Stimulated activated CD4-positive, alpha-beta T cell treated with anti-CD3 and anti-CD28 coated beads, Interleukin-12 subunit alpha, Interleukin-12 subunit beta, amount 100 ng/mL, for 48 hours (primary cell): ENCODE results near the gene CER1.

Source experiments
- DNase-seq, 3 donors: peaks; one replicate each; pipeline ENCODE4 v3.0.0-alpha.2; 2020; ENCODE audit warnings: low read depth in 2 of 3, low spot score in 1 of 3

CER1 gene, protein sequence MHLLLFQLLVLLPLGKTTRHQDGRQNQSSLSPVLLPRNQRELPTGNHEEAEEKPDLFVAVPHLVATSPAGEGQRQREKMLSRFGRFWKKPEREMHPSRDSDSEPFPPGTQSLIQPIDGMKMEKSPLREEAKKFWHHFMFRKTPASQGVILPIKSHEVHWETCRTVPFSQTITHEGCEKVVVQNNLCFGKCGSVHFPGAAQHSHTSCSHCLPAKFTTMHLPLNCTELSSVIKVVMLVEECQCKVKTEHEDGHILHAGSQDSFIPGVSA

DNA sequence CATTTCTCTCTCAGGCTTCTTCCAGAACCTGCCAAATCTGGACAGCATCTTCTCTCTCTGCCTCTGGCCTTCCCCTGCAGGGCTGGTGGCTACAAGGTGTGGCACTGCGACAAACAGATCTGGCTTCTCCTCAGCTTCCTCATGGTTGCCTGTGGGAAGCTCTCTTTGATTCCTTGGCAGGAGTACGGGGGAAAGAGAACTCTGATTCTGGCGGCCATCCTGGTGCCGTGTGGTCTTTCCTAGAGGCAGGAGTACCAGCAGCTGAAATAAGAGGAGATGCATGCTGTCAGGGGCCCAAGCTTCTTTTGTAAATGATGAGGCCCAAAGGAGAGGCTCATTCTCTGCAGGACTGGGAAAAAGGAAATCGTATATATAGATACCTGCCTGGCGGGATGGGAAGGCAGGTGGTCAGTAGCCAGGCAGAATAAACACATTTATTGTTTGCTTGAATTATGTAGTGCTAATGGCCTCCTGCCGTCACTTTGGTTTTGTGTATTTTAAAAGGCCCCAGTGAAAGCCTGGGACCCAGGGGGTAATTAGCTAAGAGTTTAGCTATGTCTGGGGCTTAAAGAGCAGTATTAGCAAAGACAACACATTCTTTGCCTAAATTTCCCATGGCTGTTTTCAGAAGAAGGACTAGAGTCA is at the start of gene CER1:
Gene CER1, minus strand, starts transcription at position 343 of the 645 bp plus-strand sequence. Its CDS starts 61 bp downstream, at position 282.
- no peak for DNase-seq

DNA sequence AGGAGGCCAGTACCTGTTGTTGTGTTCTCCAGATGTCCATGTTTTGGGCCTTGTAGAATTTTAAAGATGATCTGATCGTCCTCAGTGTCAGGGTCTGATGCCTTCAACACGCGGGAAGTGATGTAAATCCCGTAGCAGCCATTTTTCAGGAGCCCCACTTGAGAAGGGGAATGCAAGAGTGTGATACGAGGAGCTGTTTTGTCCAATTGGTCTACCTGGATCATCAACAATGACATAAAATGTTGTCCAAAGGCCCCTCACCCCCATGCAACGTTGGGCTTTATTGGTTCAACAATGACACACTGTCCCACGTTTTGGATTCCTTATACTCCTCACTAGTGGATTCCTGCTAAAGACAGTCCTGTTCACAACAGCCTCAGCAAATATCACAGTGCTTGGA is 48.1 kb upstream of the CER1 start:
- DNase-seq: no peak

DNA sequence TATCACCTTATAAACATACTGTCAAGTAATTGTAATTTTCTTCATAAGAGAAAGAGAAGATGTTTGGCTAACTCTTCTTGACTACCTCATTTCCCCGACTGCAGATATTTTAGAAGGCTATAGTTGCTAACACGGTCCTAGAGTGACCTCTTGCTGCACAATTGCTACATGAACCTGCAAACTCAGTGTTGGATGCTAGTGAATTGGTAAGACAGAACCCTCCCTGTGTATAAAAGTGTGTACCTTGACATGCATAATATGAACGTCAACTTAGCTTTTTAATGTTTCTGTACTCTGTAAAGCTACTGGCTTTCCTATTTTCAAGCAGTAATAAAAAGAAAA is 46.7 kb upstream of the CER1 start:
- DNase-seq: no peak

GRCh38 chr9:14768405-14769229 is 46.1 kb upstream of the CER1 start:
- DNase-seq: peak in 1 of 3 donors; percentile 44

GRCh38 chr9:14766299-14766698 is 43.8 kb upstream of the CER1 start:
- DNase-seq: no peak

- DNase-seq: no peak
Observed at GRCh38 chr9:14761584-14761983, 39.1 kb upstream of the CER1 start.

DNA sequence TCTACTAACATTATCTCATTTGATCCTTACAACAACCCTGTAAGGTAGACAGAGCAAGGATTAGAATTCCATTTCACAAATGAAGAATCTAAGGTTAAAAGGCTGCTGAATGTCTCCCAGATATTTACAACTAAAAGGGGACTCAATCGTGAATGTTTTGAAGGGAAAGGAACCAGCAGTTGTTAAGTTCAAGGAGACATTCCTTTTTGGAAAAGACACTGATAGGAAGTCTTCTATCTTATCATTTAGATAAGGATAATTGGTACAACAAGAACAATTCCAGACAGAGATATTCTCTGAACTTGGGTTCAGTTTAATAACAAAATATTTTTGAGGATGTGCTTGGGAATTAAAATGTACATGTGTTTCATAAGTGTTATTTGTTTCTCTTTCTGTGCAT is 37.5 kb upstream of the CER1 start:
- no peak for DNase-seq

- DNase-seq: no peak
Observed at GRCh38 chr9:14756291-14756690, 33.8 kb upstream of the CER1 start.

- no peak for DNase-seq
Observed at GRCh38 chr9:14752871-14753270, 30.3 kb upstream of the CER1 start.

- DNase-seq: no peak
Observed at GRCh38 chr9:14752271-14752670, 29.7 kb upstream of the CER1 start.

DNA sequence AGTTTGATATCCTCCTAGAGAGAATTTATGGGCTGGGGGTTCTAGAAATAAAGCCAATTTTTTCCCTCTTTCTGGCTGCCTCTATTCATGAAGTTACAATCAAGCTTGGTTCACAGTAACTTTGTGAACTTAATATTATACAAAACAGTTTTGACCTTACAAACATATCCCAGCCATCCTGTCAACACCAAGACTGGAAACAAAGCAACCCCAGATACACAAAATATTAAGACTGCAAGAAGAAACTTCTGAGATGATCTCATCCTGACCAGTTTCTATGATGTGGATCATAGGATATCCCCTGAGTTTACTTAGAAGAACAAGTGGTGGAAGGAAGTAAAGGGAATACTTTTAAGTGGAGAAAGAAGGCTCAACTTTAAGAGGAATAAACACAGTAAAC is 28.3 kb upstream of the CER1 start:
- no peak for DNase-seq

GRCh38 chr9:14749741-14750211 is 27.2 kb upstream of the CER1 start:
- DNase-seq: no peak

GRCh38 chr9:14748373-14748772 is 25.8 kb upstream of the CER1 start:
- no peak for DNase-seq

DNA sequence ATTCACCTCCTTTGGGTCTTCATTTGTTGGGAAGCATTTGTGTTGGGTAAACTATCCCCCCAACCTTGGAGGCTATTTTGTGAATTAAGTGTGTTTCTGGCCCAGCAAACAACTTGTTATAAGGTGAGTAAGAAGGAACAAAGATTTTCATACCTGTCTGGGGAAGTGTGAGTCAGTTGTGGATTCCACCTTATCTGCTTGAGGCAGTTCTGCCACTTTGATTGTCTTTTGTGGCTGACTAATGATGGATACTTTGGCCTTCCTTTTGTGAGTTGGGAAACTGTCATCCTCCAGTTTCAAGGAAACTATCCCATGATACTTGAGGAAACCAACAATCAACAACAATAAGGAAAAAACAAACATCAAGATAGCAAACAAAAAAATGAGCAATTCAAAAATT is 24.6 kb upstream of the CER1 start:
- no peak for DNase-seq

GRCh38 chr9:14746626-14747025 is 24.1 kb upstream of the CER1 start:
- no peak for DNase-seq

DNA sequence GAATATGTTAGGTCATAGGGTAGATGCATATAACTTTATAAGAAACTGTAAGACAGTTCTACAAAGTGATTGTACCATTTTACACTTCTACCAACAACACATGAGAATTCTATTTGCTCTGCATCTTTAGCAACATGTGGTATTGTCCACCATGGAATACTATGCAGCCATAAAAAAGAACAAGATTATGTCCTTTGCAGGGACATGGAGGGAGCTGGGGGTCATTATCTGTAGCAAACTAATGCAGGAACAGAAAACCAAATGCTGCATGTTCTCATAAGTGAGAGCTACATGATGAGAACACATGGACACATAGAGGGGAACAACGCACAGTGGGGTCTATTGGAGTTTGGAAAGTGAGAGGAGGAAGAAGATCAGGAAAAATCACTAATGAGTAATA is 22.2 kb upstream of the CER1 start:
- no peak for DNase-seq

DNA sequence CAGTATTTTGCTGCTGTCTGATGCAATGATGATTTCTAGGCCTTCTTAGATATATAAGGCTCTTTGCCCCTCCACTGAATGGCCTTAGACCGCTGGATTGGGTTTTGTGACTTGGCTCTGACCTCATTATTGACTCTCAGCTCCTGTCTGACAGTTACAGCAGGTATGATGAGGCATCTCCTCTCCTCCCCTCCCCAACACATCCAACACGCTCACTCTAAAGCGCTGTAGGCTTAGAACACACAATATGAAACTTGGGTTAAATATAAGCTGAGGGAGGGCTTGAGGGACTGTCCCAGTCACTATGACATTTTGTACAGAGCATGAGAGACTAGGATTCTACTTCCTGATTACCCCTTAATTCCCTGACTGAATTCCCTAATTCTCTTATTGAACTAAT is 18.8 kb upstream of the CER1 start:
- DNase-seq: no peak

- DNase-seq: no peak
Observed at GRCh38 chr9:14733133-14733532, 10.6 kb upstream of the CER1 start.

- no peak for DNase-seq
Observed at GRCh38 chr9:14731294-14731981, 8.9 kb upstream of the CER1 start.

GRCh38 chr9:14730461-14730898 is 7.9 kb upstream of the CER1 start:
- no peak for DNase-seq

DNA sequence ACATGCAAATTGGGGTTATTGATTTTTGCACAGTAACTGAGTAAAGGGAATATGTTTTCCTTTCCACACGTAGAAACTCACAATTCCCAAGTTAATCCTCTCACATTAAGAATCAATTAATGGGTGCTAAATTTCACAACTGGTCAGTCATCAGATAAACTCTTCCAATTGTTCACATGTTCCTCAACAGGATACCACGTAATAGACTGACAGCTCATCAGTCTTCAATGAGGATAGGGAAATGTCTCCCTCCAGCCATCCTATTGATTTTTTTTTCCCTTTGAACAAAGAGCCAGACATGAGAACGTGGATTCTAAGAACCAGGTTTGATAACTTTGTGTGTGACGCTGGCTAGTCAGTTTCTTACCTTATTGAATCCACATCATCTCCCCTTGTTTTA is 768 bp upstream of the CER1 start:
- no peak for DNase-seq
